Measurements from ENCODE around the gene GFAP.

Gene GFAP

DNA sequence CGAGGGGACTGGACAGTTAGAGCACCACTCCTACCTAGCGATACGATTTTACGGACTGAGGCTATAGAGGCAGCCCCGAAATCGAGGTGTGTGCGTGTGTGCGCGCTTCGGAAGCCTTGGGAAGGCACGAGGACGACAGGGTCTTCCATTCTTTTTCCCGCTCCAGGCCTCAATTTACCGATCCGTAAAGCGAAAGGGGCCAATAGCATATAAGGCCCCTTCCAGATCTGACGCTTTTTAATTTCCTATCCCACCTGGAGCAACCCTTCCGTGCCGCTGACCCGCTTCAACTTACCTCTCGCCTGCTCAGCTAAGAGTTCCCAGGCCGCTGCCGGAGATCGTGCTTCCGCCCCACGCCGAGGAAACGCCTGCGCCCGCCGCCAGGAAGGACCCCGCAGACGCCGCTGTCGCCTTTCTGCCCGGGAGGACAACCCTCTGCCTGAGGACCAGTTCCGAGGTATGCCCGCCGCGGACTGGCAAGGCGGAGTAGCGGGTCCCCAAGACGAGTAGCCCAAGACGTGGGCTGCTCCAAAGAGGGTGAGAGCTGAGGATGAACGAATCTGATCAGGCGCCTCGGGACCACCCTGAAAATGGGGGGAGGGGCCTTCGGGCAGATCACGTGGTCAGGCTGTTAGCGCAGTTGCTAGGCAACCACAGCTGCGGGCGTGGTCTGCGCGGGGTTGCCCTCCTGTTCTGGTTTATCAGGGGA, 16.1 kb downstream of the GFAP start, which contains the start of gene EFTUD2:
TSS of gene EFTUD2 (minus strand) at position 372 of the 709 bp plus-strand sequence. CDS start 4,924 bp downstream, outside the sequence.
- DNase-seq: peak; percentile 90

DNA sequence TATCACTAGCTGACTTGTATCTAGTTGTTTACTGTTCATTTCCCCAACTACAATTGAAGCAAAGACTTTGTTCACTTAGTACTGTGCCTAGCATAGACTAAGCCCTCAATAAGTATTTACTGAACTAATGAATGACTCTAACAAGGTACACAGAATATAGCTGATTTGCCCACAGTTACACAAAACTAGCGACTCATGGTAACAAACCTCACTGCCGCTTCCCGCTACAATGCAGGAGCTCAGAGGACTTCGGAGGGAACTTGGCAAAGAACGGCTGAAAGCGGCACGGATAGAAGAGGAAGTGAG, 16.6 kb downstream of the GFAP start:
- DNase-seq: no peak

DNA sequence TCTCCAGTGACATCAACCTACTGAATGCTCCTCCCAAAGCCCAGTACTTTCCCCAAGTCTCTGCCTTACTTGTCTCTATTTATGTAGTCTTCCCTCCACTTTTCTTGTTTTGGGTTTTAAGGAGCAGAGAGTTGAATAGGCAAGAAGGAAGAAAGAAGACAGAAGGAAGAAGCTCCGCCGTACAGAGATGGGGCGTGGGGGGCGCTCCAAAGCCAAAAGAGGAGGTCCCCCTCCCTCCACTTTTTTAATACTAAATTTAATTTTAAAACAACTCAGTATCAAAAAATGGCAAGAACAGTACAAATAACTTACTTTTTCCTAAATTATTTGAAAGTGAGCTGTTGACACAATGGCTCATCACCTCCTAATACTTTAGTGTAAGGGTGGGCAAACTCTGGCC, 20.7 kb downstream of the GFAP start:
- no peak for DNase-seq

DNA sequence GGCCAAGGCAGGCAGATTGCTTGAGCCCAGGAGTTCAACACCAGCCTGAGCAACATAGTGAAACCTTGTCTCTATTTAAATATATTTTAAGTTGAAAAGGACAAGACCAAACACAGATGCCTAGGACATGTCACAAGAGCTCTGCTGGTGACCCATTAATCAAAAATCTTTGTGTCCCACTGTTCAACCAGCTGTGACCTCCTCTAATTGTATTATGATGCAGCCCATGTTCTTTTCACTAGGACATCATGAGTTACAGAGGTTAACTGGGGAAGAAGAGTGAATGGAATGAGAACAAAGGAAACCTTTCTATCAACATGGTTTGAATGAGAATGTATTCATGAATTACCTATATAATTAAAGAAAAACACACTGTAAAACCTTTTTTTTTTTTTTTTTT, 23.1 kb downstream of the GFAP start:
- no peak for DNase-seq

DNA sequence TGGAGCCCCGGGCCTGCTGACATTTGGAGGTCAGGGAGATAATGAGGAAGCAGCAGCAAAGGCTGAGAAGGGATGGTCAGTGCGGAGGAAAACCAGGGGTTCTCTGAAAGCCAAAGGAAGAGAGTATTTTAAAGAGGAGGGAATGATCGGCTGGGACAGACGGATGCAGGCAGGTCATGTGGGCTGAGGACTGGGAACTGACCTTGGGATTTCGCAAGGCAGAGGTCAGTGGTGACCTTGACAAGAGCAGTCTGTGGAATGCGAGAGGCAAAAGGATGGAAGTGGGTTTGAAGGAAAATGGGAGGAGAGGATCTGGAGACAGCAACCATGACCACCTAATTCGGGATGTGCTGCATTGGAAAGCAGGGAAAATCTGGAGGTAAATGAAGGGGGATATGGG, 26.3 kb downstream of the GFAP start:
- no peak for DNase-seq

DNA sequence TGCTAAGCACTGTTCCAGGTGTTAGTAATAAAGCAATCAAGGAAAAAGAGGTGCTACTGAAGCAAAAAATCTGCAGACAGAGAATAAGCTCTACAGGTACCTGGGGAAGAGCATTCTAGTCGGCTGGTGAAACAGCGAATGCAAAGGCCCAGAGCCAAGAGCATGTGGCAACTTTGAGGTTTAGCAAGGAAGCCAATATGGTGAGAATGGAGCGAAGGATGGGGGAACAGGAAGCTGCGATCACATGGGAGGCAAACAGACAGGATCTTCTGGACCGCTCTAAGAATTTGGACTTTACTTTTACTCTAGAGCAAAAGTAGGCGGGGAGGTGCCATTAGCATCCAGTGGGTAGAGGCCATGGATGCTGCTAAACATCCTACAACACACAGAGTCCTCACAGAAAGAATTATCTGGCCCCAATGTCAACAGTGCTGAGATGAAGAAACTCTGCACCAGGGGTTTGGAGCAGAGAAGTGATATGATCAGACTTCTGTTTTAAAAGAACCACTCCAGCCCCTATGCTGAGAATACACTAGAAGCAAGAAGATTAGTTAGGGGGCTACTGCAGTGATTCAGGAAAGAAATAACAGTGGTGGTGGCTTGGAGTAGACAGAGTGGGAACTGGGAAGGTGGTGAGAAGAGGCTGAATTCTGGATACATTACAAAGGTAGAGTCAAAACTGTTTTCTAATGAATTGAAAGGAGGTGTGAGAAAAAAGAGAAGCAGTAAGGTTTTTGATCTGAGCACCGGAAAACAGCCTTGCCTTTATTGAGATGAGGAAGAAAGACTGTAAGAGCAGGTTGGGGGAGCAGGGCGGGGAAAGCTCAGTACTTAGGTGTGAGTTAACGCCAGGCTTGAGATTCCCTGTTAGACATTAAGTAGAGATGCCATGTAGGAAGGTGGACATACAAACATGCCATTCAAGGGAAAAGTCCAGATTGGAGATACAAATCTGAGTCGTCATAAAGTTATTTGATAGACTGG, 27.0 kb downstream of the GFAP start:
- DNase-seq: no peak

DNA sequence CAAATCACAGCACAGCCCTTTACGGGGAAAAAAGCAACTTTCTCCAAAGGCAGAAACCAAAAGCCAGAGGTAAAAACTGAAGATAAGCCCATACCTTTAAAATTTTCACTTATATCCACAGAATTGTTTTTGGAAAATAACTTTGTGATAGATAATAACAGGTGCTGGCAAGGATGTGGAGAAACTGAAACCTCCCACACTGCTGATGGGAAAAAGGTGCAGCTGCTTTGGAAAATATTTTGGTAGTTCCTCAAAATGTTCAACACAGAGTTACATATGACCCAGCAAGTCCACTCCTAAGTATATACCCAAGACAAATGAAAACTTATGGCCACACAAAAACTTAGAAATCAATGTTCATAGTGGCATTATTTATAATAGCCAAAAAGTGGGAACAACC, 28.3 kb downstream of the GFAP start:
- no peak for DNase-seq

DNA sequence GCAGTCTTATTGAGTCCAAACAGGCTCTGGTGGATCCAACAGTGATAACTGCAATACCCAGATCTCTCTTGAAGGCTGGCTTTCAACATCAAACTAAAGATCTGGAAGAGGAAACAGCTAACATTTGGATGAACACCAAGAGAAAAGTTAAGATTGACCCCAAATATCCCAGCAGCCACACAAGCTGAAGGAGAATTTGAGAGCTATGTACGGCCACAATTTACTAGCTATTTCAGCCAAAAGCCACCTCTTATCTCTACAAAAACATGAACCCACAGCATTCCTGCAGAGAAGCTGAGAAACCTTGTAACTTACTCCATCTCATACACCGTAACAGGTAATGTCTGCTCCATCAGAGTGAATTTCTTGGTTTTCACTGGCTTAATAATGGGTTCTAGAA, 30.4 kb downstream of the GFAP start:
- DNase-seq: no peak

DNA sequence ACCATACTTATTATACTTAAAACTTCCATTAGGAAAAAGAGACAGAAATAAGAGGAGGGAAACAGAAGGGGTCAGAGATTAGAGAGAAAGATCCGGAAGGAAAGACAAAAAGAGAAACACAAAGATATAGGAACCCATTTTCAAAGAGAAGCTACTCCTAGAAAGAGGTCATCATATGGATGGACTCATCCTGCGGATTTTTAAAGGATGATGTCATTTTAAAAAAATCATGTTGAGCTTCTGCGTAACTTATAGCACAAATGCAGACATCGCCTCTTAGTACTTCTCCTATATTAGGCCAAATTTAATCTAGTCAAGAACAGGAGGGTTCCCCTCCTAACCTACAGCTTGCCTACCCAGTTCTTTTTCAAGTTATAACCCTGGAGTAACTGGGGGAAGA, 34.2 kb downstream of the GFAP start:
- DNase-seq: no peak

DNA sequence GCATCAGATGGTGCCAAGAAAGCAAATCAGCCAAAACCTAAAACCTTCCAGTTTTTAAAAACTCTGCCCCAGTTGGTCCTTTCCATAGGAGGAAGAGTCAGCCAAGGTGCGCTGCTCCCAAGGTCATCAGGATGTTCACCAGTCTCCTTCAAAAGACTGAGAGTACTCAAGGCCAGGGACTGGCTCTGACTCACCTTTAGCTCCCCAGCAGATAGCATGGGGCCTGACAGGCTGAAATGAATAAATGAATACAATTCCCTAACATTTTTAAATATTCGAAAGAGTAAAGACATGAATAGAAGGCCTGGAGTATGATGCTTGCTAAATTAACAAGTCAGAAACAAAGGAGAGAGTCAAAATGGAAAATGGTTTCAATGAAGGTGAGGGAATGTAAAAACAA, 35.2 kb downstream of the GFAP start:
- DNase-seq: no peak

DNA sequence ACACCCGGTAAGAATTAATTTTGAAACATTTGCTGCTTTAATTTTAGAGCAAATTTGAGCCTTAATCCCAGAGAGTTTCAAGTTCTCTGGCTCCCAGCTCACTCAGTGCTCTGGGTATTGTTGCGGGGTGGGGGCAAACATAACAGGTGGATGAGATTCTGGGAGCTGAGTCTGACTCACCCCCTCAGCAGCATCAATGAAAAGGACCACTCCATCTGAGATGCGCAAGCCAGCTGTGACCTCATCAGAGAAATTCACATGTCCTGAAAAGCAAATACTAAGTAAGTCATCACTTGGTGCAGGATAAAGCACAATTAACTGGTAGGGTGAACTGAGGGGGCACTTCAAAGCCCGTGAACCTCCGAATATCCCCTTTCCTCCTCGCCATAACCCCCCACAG, 35.9 kb downstream of the GFAP start:
- no peak for DNase-seq

DNA sequence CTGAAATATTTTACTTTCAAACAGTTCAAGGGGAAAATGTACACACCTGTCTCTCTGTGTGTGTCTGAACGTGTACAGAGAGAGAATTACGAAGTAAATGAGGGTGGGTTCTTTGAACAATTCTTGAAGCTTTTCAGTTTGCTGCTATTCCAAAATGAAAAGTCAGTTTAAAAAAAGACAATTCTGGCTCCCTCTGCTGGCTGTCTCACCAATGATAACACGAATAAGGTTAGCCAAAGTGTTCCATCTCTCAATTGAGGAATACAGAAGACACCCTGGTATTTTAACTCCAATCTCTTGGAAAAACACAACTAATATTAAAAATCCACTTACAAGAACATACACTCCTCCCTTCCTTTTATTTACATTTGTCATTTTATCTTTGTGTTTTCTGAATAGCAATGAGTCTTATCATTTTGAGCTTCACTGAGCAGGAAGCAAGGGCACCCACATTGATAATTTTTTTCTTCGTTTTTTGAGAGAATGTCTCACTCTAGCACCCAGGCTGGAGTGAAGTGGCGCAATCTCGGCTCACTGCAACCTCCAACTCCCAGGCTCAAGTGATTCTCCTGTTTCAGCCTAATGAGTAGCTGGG, 36.6 kb downstream of the GFAP start:
- DNase-seq: no peak

DNA sequence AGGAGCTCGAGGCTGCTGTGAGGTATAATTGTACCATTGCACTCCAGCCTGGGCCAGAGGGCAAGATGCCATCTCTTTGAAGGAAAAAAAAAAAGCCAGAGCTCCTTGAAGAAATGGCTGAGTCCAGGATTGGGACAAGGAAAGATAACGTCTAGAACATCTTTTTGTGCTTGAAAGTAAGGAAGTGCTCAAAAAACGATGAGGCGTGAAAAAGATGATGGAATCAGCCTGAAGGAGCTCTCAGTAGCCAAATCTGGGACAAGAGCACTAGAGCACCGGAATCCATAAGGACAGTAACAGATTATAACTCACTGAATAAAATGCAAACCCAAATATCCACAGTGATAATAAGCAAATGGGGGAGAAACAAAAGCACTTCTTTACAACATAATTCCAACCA, 38.2 kb downstream of the GFAP start:
- no peak for DNase-seq

DNA sequence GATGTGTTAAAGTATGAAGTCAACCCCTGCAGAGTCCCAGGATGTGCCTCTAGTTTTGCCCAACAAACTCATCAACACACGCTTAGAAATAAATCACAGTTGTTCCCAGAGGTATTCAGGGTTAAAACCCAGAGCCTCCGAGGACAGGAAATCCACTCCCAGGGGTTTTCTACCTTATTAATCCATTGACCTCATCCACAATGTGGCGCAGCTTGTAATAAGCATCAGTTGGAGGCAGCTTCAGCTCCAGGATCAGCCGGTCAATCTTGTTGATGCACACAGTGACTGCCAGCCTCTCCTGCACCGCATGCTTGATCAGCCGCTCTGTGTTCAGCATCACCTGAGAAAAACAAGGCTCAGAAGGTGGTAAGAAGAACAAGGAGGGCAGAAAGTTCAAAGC, 39.5 kb downstream of the GFAP start:
- DNase-seq: no peak

DNA sequence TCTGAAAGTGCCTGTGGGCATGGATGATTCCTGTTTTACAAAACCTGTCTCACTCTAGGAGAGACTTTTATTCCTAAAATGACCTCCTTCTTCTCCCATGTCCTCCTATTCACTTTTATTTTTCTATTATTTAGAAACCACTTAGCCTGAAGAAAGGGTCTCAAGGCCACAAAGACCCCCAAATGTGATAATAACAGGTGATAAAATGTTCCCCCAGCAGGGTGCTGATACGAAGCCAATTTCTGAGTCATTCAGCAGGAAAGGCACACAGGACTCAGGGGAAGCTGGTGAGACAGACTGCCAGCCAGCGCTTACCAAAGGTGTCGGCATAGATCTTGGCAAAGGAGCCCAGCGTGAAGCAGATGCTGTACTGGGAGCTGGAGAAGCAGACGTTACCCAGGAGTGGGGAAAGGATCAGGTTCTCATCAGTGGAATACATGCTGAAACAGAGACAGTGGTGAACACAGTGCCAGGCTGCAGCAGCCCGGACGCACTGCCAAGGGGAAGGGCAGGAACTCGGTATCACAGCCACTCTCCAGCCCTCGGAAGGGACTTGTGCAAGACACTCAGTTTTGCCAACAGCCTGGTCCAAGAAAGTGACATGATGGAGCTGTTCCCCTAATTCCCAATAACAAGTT, 43.0 kb downstream of the GFAP start:
- no peak for DNase-seq

DNA sequence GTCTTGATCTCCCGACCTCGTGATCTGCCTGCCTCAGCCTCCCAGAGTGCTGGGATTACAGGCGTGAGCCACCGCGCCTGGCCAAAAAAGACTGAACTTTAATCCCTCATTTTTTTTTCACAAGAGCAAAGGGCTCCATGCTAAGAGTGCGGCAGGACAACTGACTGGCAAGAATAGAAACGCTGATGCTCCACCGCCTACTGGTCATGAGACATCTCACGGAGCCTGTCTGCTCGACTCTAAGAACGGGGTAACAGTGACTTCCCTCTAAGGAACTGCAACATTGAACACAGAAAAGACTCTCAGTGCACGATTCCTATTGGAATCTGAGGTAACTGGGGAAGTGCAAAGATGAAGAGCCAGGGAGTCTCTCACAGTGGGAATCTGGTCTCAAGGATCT, 43.7 kb downstream of the GFAP start:
- no peak for DNase-seq

DNA sequence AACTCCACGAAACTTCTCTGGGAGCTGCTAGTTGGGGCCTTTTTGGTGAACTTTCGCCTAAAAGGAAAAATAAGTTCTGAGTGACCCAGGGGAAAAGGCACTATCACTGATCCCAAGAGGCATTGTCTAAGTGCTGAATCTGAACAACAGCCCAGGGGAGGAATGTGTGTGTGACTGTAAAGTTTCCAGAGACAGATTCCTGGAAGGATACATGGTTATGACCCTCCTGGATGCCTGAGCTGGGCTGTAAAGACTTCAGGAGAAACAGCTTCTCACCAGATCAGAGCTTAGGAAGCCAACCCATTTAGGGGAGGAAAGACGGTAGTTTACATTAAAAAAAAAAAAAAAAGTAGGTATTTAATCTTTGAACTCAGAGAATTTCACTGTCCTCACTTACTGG, 47.5 kb downstream of the GFAP start:
- no peak for DNase-seq

DNA sequence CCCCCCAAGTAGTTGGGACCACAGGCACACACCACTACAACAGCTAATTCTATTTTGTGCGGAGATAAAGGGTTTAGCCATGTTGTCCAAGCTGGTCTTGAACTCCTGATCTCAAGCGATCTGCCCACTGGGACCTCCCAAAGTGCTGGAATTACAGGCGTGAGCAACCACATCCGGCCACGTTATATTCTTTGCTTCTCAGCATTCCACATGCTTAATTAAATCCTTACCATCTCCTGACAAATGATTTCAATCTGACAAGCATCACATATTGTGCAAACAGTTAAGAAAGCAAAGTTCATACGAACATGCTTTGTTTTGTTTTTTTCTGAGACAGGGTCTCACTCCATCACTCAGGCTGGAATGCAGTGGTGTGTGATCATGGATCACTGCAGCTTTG, 49.4 kb downstream of the GFAP start:
- no peak for DNase-seq

DNA sequence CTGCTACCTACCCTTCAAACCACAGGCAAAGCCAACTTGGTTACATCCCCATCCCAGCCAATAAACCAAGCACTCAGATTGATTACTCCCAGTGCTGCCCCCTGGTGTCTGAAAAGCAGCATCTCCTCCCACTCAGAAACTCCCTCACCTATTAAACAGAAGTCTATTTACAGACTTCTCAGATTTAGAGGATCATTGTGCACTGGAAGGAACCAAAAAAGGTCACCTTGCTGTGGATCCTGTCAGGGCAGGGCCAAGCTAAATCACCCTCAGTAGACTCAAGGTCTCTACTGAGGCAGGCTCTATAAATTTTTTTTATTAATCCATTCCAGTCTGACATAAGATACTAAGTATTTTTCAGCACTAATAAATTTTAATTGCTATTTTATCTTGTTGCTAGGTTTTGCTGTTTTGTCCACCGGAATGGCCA, 50.1 kb downstream of the GFAP start:
- DNase-seq: peak; percentile 65

DNA sequence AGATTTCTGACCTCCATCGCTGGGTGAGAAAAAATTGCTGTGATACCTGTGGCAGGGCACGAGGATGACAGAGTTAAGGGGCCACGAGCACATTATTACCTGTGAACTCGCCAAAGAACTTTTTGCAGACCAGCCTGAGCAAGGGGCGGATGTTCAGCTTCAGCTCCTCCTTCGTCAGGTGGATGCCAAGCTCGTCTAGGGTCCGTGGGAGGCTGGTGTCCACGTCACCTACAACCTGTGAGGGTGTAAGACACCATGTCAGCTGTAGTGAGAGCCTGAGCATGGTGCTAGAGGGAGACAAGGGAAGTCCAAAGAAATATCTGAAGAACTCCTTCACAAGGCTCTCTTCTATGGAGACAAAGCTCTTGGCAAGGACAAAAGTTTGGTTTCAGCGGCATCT, 50.5 kb downstream of the GFAP start:
- DNase-seq: no peak

DNA sequence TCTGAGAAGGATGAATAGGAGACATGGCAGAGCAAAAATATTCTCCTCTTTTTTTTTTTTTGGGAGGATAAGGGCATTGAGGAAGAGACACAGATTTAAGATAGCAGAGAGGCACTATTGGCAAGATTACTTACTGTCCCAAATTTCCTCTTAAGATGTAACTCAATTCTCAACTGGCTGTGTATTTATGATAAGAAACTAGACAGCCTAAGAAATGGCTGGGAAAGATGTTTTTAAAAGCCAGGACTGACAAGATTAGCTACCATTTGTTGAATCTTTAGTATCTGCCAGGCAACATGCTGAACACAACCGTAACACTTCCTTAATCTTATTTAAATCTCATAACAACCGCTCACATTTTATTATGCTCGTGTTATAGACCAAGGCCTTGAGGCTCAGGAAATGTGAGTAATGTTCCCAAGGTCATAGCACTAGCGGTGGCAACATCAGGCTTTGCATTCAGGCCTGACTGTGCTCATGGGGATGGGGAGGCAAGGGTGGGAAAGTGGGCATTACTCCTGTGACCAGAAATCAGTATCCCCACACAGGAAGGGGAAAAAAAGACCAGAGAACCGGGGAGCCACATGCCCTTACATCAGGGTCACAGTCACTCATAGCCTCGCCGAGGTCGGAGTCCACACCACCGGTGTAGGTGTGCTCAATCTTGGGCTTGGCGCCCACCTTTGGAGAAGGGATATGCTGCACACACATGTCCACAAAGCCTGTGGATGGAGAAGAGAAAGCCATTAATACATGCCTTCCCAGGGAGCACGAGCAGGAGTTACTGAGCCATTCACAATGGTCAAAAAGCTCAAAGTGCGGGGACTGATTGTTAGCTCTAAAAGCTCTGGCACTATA, 52.0 kb downstream of the GFAP start:
- DNase-seq: no peak

DNA sequence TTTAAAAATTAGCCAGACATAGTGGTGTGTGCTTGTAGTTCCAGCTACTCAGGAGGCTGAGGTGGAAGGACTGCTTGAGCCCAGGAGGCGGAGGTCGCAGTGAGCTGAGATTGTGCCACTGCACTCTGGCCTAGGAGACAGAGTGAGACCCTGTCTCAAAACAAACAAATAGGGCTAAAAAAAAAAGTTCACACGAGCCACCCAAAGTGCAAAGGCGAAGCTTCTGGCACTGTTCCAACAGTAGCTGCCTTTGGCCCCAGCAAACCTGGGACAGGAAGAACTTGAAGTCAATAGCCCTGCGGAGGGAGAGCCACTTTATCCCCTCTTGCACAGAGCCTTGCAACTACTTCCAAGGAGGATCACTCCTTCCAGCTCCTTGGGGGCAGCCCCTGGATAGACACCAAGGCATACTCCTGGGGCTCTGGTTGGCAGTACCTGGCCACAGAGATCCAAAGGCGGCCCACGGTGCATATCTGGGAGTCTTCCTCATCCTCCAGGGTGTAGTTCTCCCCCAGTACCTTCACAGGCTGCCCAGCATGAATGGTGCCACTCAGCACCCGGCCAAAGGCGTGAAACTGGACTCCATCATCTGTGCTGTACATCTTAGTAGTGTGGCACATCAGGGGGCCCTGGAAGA, 52.9 kb downstream of the GFAP start:
- DNase-seq: no peak

Data from T-helper 9 cell (primary cell).